GM15510 (cell line): ENCODE results near the gene FAM187B.

Source experiments
- POLR2A ChIP-seq: IDR thresholded peaks from 3 replicates; pipeline ENCODE4 v1.6.1; 2011; ENCODE audit warnings: borderline replicate concordance; ENCODE audit not compliant: insufficient read length; ENCODE audit errors: extremely low read depth

FAM187B gene

DNA sequence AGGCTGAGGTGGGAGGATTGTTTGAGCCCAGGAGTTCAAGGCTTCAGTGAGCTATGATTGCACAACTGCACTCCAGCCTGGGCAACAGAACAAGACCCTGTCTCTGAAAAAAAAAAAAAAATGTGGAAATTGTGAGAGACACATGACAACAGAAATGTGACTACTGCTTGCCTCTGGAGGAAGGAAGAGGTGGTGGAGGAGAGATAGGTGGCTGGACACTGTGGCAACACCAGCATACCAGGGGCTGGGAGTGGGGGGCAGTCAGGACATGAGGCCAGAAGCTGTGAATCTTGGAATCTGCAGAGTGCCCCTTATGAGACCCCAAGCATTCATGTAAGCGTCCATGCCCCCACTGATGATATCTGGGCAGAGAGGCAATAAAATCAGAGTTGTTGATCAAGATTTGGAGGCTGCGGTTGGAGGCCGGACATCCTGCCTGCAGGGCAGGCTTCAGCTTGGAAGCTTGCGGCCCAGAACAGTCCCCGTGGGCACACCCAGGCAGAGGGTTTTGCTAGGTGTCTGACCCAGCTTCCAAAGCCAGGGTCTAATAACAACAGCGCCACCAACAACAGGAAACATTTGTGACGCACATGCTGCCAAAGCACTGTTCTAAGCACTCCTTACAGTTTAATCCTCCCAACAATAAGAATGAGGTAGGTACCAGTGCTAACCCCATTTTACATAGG is 16.9 kb downstream of the FAM187B start:
- no peak for TF ChIP-seq POLR2A

DNA sequence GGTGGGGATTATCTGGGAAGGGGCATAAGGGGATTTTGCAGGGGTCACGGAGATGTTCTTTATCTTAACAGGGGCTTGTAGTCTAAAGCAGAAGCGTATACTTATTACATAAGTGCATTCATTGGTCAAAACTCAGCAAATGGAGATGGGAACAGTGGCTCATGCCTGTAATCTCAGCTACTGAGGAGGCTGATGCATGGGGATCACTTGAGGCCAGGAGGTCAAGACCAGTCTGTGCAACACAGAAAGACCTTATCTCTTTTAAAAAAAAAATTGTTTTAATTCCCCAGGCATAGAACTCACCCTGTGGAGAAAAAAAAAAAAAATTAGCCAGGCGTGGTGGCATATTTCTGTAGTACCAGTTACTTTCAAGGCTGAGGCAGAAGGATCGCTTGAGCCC is 18.9 kb downstream of the FAM187B start:
- TF ChIP-seq POLR2A, result no peak

- TF ChIP-seq POLR2A, result no peak
Measured at GRCh38 chr19:35208121-35208520, 20.4 kb downstream of the FAM187B start.

GRCh38 chr19:35207391-35207871 is 21.1 kb downstream of the FAM187B start:
- no peak for TF ChIP-seq POLR2A

- no peak for TF ChIP-seq POLR2A
Measured at GRCh38 chr19:35206855-35207254, 21.7 kb downstream of the FAM187B start.

GRCh38 chr19:35206379-35206778 is 22.2 kb downstream of the FAM187B start:
- no peak for TF ChIP-seq POLR2A

DNA sequence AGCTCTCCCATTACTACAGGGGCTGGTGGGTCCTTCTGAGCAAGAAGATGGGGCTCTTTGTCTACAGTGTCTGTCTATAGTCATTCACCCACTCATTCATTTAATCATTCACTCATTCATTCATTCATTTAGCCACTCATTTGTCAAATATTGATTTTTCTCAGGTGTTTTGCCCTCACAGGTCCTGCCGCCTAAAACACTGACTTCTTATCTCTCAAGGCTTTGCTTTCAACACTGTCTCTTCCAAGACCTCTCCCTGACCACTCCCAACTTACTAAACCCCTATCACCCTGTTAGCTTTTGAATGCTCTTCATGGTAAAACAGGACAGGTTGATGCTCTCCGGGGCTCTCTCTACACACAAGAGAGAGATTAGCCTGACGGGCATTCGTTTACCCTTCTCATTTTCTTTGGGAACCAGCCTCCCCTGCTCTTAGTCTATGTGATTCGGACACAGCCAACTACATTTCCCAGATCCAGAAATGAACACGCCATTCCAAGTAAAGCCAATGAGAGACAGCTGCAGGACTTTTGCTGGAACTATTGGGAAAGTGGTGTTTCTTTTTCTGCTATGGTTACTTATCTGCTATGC is 22.7 kb downstream of the FAM187B start:
- no peak for TF ChIP-seq POLR2A

- TF ChIP-seq POLR2A, result no peak
Measured at GRCh38 chr19:35204799-35205732, 23.5 kb downstream of the FAM187B start.

DNA sequence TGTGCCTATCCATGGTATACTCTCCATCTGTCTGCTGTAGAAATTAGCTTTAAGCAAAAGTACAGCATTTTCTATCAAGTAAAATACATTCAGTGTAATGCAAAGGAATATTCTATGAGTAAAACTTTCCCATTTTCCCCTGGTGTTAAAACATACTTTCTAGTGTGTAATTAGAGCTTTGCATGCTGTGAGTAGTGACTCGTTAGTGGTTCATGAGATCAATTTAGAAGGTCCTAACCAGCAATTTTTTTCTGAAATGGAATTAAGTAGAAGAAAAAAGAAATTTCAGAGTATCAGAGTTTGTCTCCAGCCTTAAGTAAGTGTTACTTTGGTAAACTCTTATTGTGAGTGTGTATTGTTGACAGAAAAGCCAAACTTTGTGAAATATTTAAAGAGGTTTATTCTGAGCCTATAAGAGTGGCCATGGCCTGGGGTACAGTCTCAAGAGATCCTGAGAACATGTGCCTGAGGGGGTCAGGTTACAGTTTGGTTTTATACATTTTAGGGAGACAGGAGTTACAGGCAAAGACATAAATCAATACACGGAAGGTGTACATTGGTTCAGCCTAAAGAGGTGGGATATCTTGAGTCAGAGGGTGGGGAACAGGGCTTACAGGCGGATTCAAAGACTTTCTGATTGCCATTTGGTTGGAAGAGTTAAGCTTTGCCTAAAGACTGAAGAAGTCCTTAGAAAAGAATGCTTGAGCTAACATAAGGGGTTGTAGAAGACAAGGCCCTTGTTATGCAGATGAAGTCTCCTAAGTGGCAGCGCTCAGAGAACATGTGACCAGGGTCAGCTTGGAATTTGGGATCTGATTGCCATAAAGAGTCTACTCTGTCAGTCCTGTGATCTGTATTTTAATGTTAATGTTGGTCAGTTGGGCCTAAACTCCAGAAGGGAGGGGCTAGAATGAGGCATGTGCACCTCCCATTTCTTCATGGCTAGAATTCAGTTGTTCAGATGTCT is 25.5 kb downstream of the FAM187B start:
- no peak for TF ChIP-seq POLR2A

DNA sequence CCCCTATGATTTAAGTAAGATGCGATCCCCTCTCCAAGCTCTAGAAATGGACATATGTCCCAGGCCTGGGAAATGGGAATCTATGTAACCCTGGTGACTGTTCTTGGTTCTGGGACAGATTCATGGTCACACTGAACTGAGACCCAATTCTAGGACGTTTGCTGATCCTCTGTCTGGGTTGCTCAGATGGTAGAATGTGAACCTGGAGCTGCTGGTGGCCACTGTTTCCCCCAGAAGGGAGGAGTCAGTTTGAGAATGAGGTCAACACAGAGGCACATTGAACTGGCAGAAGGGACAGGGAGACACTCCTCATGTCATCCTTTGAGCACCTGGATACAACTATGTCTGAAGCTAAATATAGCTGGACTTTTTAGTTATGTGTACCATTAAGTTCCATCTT is 29.1 kb downstream of the FAM187B start:
- TF ChIP-seq POLR2A, result no peak

- no peak for TF ChIP-seq POLR2A
Measured at GRCh38 chr19:35195830-35196229, 32.7 kb downstream of the FAM187B start.

- no peak for TF ChIP-seq POLR2A
Measured at GRCh38 chr19:35194012-35194984, 34.2 kb downstream of the FAM187B start.

GRCh38 chr19:35184884-35185283 is 43.7 kb downstream of the FAM187B start:
- no peak for TF ChIP-seq POLR2A

DNA sequence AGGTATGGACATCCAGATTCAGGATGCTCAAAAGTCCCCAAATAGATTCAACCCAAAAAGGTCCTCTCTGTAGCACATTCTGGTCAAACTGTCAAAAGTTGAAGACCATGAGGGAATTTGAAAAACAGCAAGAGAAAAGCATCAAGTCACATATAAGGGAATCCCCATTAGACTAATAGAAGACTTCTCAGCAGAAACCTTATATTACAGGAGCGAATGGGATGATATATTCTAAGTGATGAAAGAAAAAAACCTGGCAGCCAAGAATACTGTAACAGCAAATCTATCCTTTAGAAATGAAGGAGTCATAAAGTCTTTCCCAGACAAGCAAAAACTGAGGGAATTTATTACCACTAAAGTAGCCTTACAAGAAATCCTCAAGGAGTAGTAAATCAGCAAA is 44.3 kb downstream of the FAM187B start:
- no peak for TF ChIP-seq POLR2A

DNA sequence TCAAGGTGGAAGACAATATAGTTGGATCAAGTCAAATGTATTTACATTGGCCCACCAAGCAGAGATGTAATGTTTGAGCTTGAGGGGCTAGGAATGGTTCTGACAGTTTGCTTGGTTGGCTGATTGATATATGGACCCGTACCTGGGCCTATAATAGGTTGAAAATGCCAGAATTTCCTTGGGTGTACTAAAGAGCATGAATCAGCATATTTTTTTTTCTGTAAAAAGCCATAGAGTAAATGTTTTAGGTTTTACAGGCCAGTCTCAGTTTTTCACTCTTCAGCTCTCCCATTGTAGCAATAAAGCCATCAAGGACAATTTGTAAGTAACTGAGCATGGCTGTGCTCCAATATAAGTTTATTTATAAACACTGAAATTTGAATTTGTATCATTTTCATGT is 47.2 kb downstream of the FAM187B start:
- no peak for TF ChIP-seq POLR2A
